OCI-LY1 (cell line): ENCODE results near the gene CLP1.

Experiments
- EZH2 ChIP-seq: fragments of 200-600 bp; sonication (generic), shearing (Covaris generic); IDR thresholded peaks from 2 replicates; pipeline ENCODE4 v1.8.0; 2017; ENCODE audit warnings: borderline replicate concordance, mixed run types, mild to moderate bottlenecking, antibody characterized with exemption, low read length, moderate library complexity, mixed read lengths
- TF ChIP-seq, protein P1 (sequence below): fragments of 200-600 bp; sonication (generic), shearing (Covaris generic); IDR thresholded peaks from 2 replicates; pipeline ENCODE4 v1.5.1; 2017; ENCODE audit warnings: mild to moderate bottlenecking, antibody characterized with exemption, low read length, moderate library complexity, mixed read lengths

GRCh38 chr11:57614234-57614772 is 43.3 kb upstream of the CLP1 start:
- TF ChIP-seq, protein P1, sequence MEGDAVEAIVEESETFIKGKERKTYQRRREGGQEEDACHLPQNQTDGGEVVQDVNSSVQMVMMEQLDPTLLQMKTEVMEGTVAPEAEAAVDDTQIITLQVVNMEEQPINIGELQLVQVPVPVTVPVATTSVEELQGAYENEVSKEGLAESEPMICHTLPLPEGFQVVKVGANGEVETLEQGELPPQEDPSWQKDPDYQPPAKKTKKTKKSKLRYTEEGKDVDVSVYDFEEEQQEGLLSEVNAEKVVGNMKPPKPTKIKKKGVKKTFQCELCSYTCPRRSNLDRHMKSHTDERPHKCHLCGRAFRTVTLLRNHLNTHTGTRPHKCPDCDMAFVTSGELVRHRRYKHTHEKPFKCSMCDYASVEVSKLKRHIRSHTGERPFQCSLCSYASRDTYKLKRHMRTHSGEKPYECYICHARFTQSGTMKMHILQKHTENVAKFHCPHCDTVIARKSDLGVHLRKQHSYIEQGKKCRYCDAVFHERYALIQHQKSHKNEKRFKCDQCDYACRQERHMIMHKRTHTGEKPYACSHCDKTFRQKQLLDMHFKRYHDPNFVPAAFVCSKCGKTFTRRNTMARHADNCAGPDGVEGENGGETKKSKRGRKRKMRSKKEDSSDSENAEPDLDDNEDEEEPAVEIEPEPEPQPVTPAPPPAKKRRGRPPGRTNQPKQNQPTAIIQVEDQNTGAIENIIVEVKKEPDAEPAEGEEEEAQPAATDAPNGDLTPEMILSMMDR, result no peak
- TF ChIP-seq EZH2, result no peak
